C1 segment of cervical spinal cord (tissue), 14 donors: ENCODE measurements around the gene COIL.
"Not testable (repeated sequence)": the region's sequence is repeated elsewhere in the genome, so short reads cannot be mapped to it uniquely, and the experiment has no call there.

Experiments used
- DNase-seq, 14 donors: peaks; one replicate each; lab custom pipeline; 2025; lab: John Stamatoyannopoulos, UW

COIL gene

GRCh38 chr17:56978441-56979090 is 17.7 kb upstream of the COIL start:
- peak in 5 of 14 donors; percentile 9 to 20 (median 13) for DNase-seq

GRCh38 chr17:56977673-56978395 is 17.0 kb upstream of the COIL start, which contains the start of gene SCPEP1:
TSS of gene SCPEP1 (plus strand) at chr17:56978131. CDS start at chr17:56978160, 29 bp downstream.
- DNase-seq = peak; percentile 39 to 94 (median 82)

- no peak for DNase-seq
These were observed 16.2 kb upstream of the COIL start for GRCh38 chr17:56976941-56977608.

- DNase-seq = no peak
These were observed 14.8 kb upstream of the COIL start for GRCh38 chr17:56975656-56976055.

GRCh38 chr17:56974055-56974454 is 13.2 kb upstream of the COIL start:
- no peak for DNase-seq

GRCh38 chr17:56973520-56973919 is 12.7 kb upstream of the COIL start:
- DNase-seq = no peak

- no peak for DNase-seq
These were observed 11.4 kb upstream of the COIL start for GRCh38 chr17:56972111-56972730.

GRCh38 chr17:56970974-56971373 is 10.1 kb upstream of the COIL start:
- DNase-seq = no peak

- no peak for DNase-seq
These were observed 5.5 kb upstream of the COIL start for GRCh38 chr17:56966338-56966737.

- not testable (repeated sequence) for DNase-seq
These were observed 4.8 kb upstream of the COIL start for GRCh38 chr17:56965681-56966080.

- not testable (repeated sequence) for DNase-seq
These were observed 4.4 kb upstream of the COIL start for GRCh38 chr17:56965241-56965640.

- DNase-seq = no peak
These were observed 3.9 kb downstream of the COIL start for GRCh38 chr17:56956992-56957391.

GRCh38 chr17:56949595-56949994 is 11.3 kb downstream of the COIL start:
- DNase-seq = no peak

- no peak for DNase-seq
These were observed 12.4 kb downstream of the COIL start for GRCh38 chr17:56948491-56948890.

GRCh38 chr17:56947741-56948140 is 13.1 kb downstream of the COIL start:
- DNase-seq = no peak

- no peak for DNase-seq
These were observed 14.8 kb downstream of the COIL start for GRCh38 chr17:56945938-56946505.

GRCh38 chr17:56943505-56944125 is 17.2 kb downstream of the COIL start:
- DNase-seq = no peak

- peak in 1 of 14 donors; percentile 2 for DNase-seq
These were observed 20.9 kb downstream of the COIL start for GRCh38 chr17:56939869-56940484.

GRCh38 chr17:56938206-56938605 is 22.6 kb downstream of the COIL start:
- DNase-seq = not testable (repeated sequence)

GRCh38 chr17:56937687-56938086 is 23.2 kb downstream of the COIL start:
- DNase-seq = no peak
